IMR-90 (cell line): ENCODE measurements around the gene GDF9. TPM values are rescaled to one million over a fixed set of nuclear protein-coding genes. Genes with fewer than 3 reads are reported as not detected.

ENCODE experiments used
- ATAC-seq: fragments of 200-7000 bp; cut with Tn5 transposase; 2 replicates; pipeline ENCODE4 v1.9.1; 2020; ENCODE audit warnings: low read depth, mild to moderate bottlenecking, moderate library complexity
- BruUV-seq: library from RNA; stranded (reverse); fragments of 400-500 nt; replicated peaks from 2 replicates; lab custom pipeline; 2021; lab: Mats Ljungman, UMichigan
- CTCF ChIA-PET: fragments of 300-600 bp; formaldehyde crosslinking; extraction: SDS; loops from one replicate; lab custom pipeline; 2021; ENCODE audit warnings: antibody characterized with exemption; lab: Yijun Ruan, JAX
- POLR2A ChIA-PET: fragments of 300-600 bp; sonication (Branson Sonifier 250); formaldehyde crosslinking; loops from one replicate; lab custom pipeline; 2022; ENCODE audit warnings: antibody characterized with exemption; ENCODE audit not compliant: unreplicated experiment; lab: Charles Lee
- DNase-seq: peaks from one replicate; pipeline ENCODE4 v3.0.0; 2013
- H2AFZ ChIP-seq: replicated peaks from 2 replicates; pipeline ENCODE3; 2013; ENCODE audit warnings: low read length, mild to moderate bottlenecking; ENCODE audit not compliant: poor library complexity
- H2AK5ac ChIP-seq: 2 replicates; pipeline ENCODE4 v1.6.1; 2013; ENCODE audit warnings: low read depth, low read length, inconsistent platforms
- H2AK9ac ChIP-seq: replicated peaks from 2 replicates; pipeline ENCODE3; 2013; ENCODE audit warnings: mild to moderate bottlenecking, low read depth, low read length, moderate library complexity; ENCODE audit not compliant: poor library complexity
- H2BK120ac ChIP-seq: 2 replicates; pipeline ENCODE4 v1.6.1; 2013; ENCODE audit warnings: low read depth, low read length, inconsistent platforms
- H2BK15ac ChIP-seq: 3 replicates; pipeline ENCODE4 v1.6.1; 2013; ENCODE audit warnings: low read depth, low read length, inconsistent platforms
- H2BK20ac ChIP-seq: 2 replicates; pipeline ENCODE4 v1.6.1; 2013; ENCODE audit warnings: low read depth, mild to moderate bottlenecking, inconsistent platforms, low read length, moderate library complexity
- H2BK5ac ChIP-seq: 2 replicates; pipeline ENCODE4 v1.6.1; 2013; ENCODE audit warnings: mild to moderate bottlenecking, low read depth, low read length, inconsistent platforms; ENCODE audit not compliant: poor library complexity, severe bottlenecking
- H3K14ac ChIP-seq: replicated peaks from 2 replicates; pipeline ENCODE4 v1.6.1; 2013; ENCODE audit warnings: low read depth, low read length, inconsistent platforms
- H3K18ac ChIP-seq: 2 replicates; pipeline ENCODE4 v1.6.1; 2013; ENCODE audit warnings: low read depth, low read length, control low read depth
- H3K23ac ChIP-seq: 2 replicates; pipeline ENCODE4 v1.6.1; 2013; ENCODE audit warnings: low read depth, low read length, inconsistent platforms
- H3K27ac ChIP-seq: 2 replicates; pipeline ENCODE4 v1.5.1; 2013; ENCODE audit warnings: mild to moderate bottlenecking, control low read depth, low read length; ENCODE audit not compliant: insufficient read depth
- H3K27me3 ChIP-seq: 2 replicates; pipeline ENCODE4 v1.6.1; 2013; ENCODE audit warnings: low read length; ENCODE audit not compliant: control insufficient read depth, insufficient read depth
- H3K36me3 ChIP-seq: 2 replicates; pipeline ENCODE4 v1.6.1; 2013; ENCODE audit warnings: low read length, mixed read lengths; ENCODE audit not compliant: control insufficient read depth, insufficient read depth
- H3K4ac ChIP-seq: 2 replicates; pipeline ENCODE4 v1.6.1; 2013; ENCODE audit warnings: low read depth, low read length, inconsistent platforms
- H3K4me1 ChIP-seq: 2 replicates; pipeline ENCODE4 v1.6.1; 2013; ENCODE audit warnings: low read length, mixed read lengths; ENCODE audit not compliant: control insufficient read depth, insufficient read depth
- H3K4me2 ChIP-seq: 2 replicates; pipeline ENCODE4 v1.6.1; 2013; ENCODE audit warnings: low read depth, mild to moderate bottlenecking, control low read depth, low read length, moderate library complexity
- H3K4me3 ChIP-seq: 2 replicates; pipeline ENCODE4 v1.5.1; 2013; ENCODE audit warnings: low read depth, mild to moderate bottlenecking, control low read depth, low read length, moderate library complexity; ENCODE audit not compliant: insufficient read depth
- H3K56ac ChIP-seq: 2 replicates; pipeline ENCODE4 v1.6.1; 2013; ENCODE audit warnings: low read length, inconsistent platforms; ENCODE audit not compliant: insufficient read depth; ENCODE audit errors: extremely low read depth
- H3K79me1 ChIP-seq, 2 experiments: 2 replicates each; pipeline ENCODE4 v1.6.1; 2013; ENCODE audit warnings: low read length in 2 of 2, inconsistent platforms in 1 of 2, low read depth in 1 of 2
- H3K9ac ChIP-seq: 2 replicates; pipeline ENCODE4 v1.6.1; 2013; ENCODE audit warnings: low read depth, low read length, control low read depth
- H3K9me1 ChIP-seq: 2 replicates; pipeline ENCODE4 v1.6.1; 2013; ENCODE audit warnings: low read length, inconsistent platforms; ENCODE audit not compliant: insufficient read depth
- H3K9me3 ChIP-seq: 2 replicates; pipeline ENCODE4 v1.6.1; 2013; ENCODE audit warnings: low read length; ENCODE audit not compliant: control insufficient read depth, insufficient read depth
- H4K20me1 ChIP-seq: 2 replicates; pipeline ENCODE4 v1.6.1; 2013; ENCODE audit warnings: low read length, inconsistent platforms; ENCODE audit not compliant: insufficient read depth
- H4K5ac ChIP-seq: 2 replicates; pipeline ENCODE4 v1.6.1; 2013; ENCODE audit warnings: mild to moderate bottlenecking, low read depth, low read length, control low read depth
- H4K8ac ChIP-seq, 2 experiments: 2 replicates each; pipeline ENCODE4 v1.6.1; 2013; ENCODE audit warnings: low read depth in 2 of 2, low read length in 2 of 2, control low read depth in 1 of 2, inconsistent platforms in 1 of 2
- H4K91ac ChIP-seq: 2 replicates; pipeline ENCODE4 v1.6.1; 2013; ENCODE audit warnings: low read depth, low read length, inconsistent platforms; ENCODE audit not compliant: insufficient read depth
- BHLHE40 ChIP-seq: fragments of 150-350 bp; IDR thresholded peaks from 2 replicates; pipeline ENCODE4 v1.6.1; 2016; ENCODE audit warnings: mild to moderate bottlenecking, low read depth, low read length
- CEBPB ChIP-seq: IDR thresholded peaks from 2 replicates; pipeline ENCODE4 v1.6.1; 2012; ENCODE audit warnings: low read depth, low read length, improper control_type of control experiment
- CHD1 ChIP-seq: IDR thresholded peaks from 2 replicates; pipeline ENCODE4 v1.6.1; 2012; ENCODE audit warnings: low read depth, low read length, improper control_type of control experiment
- CTCF ChIP-seq: conservative IDR thresholded peaks from 2 replicates; pipeline ENCODE4 v1.5.1; 2012; ENCODE audit warnings: mild to moderate bottlenecking, low read depth, low read length, improper control_type of control experiment
- ELK1 ChIP-seq: fragments of 150-350 bp; IDR thresholded peaks from 2 replicates; pipeline ENCODE4 v1.6.1; 2016; ENCODE audit warnings: low read depth, mild to moderate bottlenecking, low read length, moderate library complexity, borderline replicate concordance
- FOS ChIP-seq: fragments of 150-350 bp; IDR thresholded peaks from 2 replicates; pipeline ENCODE4 v1.6.1; 2016; ENCODE audit warnings: low read depth, low read length
- MAFK ChIP-seq: IDR thresholded peaks from 2 replicates; pipeline ENCODE4 v1.6.1; 2012; ENCODE audit warnings: low read depth, low read length, improper control_type of control experiment
- MAZ ChIP-seq: IDR thresholded peaks from 2 replicates; pipeline ENCODE4 v1.6.1; 2012; ENCODE audit warnings: low read depth, mild to moderate bottlenecking, low read length, improper control_type of control experiment, moderate library complexity, borderline replicate concordance
- MXI1 ChIP-seq: IDR thresholded peaks from 2 replicates; pipeline ENCODE4 v1.6.1; 2012; ENCODE audit warnings: low read depth, mild to moderate bottlenecking, low read length, moderate library complexity, borderline replicate concordance
- NFE2L2 ChIP-seq: fragments of 150-350 bp; IDR thresholded peaks from 2 replicates; pipeline ENCODE4 v1.6.1; 2016; ENCODE audit warnings: low read depth, mild to moderate bottlenecking, low read length
- POLR2A ChIP-seq: IDR thresholded peaks from 2 replicates; pipeline ENCODE4 v1.6.1; 2012; ENCODE audit warnings: mild to moderate bottlenecking, low read depth, low read length
- RAD21 ChIP-seq: IDR thresholded peaks from 2 replicates; pipeline ENCODE4 v1.6.1; 2012; ENCODE audit warnings: low read length, improper control_type of control experiment
- RCOR1 ChIP-seq: IDR thresholded peaks from 2 replicates; pipeline ENCODE4 v1.6.1; 2012; ENCODE audit warnings: mild to moderate bottlenecking, low read length, improper control_type of control experiment; ENCODE audit not compliant: insufficient replicate concordance
- RFX5 ChIP-seq: IDR thresholded peaks from 2 replicates; pipeline ENCODE4 v1.8.0; 2012; ENCODE audit warnings: low read depth, mild to moderate bottlenecking, low read length, moderate library complexity
- SMC3 ChIP-seq: fragments of 150-350 bp; IDR thresholded peaks from 2 replicates; pipeline ENCODE4 v1.6.1; 2016; ENCODE audit warnings: low read depth, mild to moderate bottlenecking, antibody characterized with exemption, low read length, moderate library complexity
- USF2 ChIP-seq: fragments of 150-350 bp; IDR thresholded peaks from 2 replicates; pipeline ENCODE4 v1.6.1; 2017; ENCODE audit warnings: mild to moderate bottlenecking, antibody characterized with exemption, low read length, low read depth
- WGBS, 2 experiments: methylation state at CpG; one replicate each; pipeline versions ENCODE4 v1.1.5 to v1.1.7; 2013; ENCODE audit warnings: missing lambda C conversion rate in 2 of 2; ENCODE audit not compliant: insufficient read length in 1 of 2; ENCODE audit errors: extremely low coverage in 2 of 2; 5-methylcytosine and 5-hydroxymethylcytosine counted together
- dilution Hi-C: fragments of 300-500 bp; cut with HindIII; formaldehyde crosslinking; loops from one replicate; pipeline ENCODE4 v1.14.3; 2018; ENCODE audit warnings: low sequenced_read_pairs; ENCODE audit not compliant: unreplicated experiment
- in situ Hi-C: fragments of 300-500 bp; cut with MboI; formaldehyde crosslinking; loops from 3 replicates; pipeline ENCODE4 v1.14.3; 2019; ENCODE audit warnings: low sequenced_read_pairs, inconsistent platforms, mixed read lengths
- intact Hi-C: fragments of 100-400 bp; cut with micrococcal nuclease; formaldehyde crosslinking; loops from 2 replicates; pipeline ENCODE4 v1.10.0; 2022
- polyA plus RNA-seq, 3 experiments: library from polyadenylated mRNA; depleted of rRNA; stranded (reverse); fragments of >200 nt; gene quantifications; 2 replicates each; pipeline ENCODE4 v1.2.3, GENCODE V29; 2012; ENCODE audit warnings: low replicate concordance in 1 of 3
- total RNA-seq: library from RNA; depleted of rRNA; stranded (reverse); fragments of >200 nt; gene quantifications from 2 replicates; pipeline ENCODE4 v1.2.3, GENCODE V29; 2012

The GDF9 gene
- total and polyA plus RNA-seq, 2 of the 4 experiments (the other 2 are of a cell fraction): 0.18 to 0.21 TPM

- Histone ChIP-seq H3K4me2 (no peak overlapping the region), H2BK20ac (no peak overlapping the region), H3K14ac (no peak overlapping the region), H4K20me1 (no peaks in the 10 kb centered on the region; the same call in 1 of the 2 replicates), H3K56ac (no peak overlapping the region), H4K5ac (no peak overlapping the region), H2BK120ac (no peak overlapping the region), H3K23ac (no peak overlapping the region), H3K79me1 (peaks cover 12 to 14% of the 10 kb centered on the region in 2 experiments), H3K4ac (no peak overlapping the region), H3K36me3 (peaks cover 44% of the 10 kb centered on the region), H2AK5ac (no peak overlapping the region), H3K27me3 (no peaks in the 10 kb centered on the region), H4K8ac (no peak overlapping the region), H4K91ac (no peak overlapping the region), H2BK15ac (no peak overlapping the region), H2BK5ac (no peak overlapping the region), H3K9me3 (no peaks in the 10 kb centered on the region), H3K18ac (no peak overlapping the region), H2AK9ac (no peak overlapping the region), H2AFZ (no peak overlapping the region), H3K9ac (no peak overlapping the region), H3K4me1 (0 out of 2 replicates have a peak, but pooled peaks cover 2% of the 10 kb centered on the region), H3K27ac (no peak overlapping the region), H3K4me3 (no peak overlapping the region), H3K9me1 (no peaks in the 10 kb centered on the region; the same call in 1 of the 2 replicates)
- TF ChIP-seq BHLHE40 (no peak), USF2 (no peak), RFX5 (no peak), POLR2A (no peak), CHD1 (no peak), NFE2L2 (no peak), SMC3 (no peak), RCOR1 (no peak), FOS (no peak), MAZ (no peak), MAFK (no peak), MXI1 (no peak), ELK1 (no peak), CEBPB (no peak), CTCF (no peak), RAD21 (no peak)
- ChIA-PET POLR2A (interaction anchor here (0.6 kb wide), 1 partner anchor 161 kb away, joined by 3 read pairs; no protein-coding TSS in a partner anchor), CTCF (interaction anchor here (0.9 kb wide), 1 partner anchor 10 kb away, joined by 4 read pairs; no protein-coding TSS in a partner anchor)
- BruUV-seq: no TSS peak
- ATAC-seq (peak; percentile 68), DNase-seq (peak; percentile 59)
- no CpG with 5 or more reads among the region's 1 CpG for WGBS, 2 experiments
- intact Hi-C loops: no loop called here
- dilution Hi-C loops: no loop called here
- in situ Hi-C loops: no loop called here
These were observed 21.0 kb upstream of the GDF9 start for GRCh38 chr5:132887283-132887682.
